Right atrium auricular region (tissue), 2 donors: ENCODE measurements around the gene GGPS1. TPM values are rescaled to one million over a fixed set of nuclear protein-coding genes. Genes with fewer than 3 reads are reported as not detected.

Experiments
- DNase-seq: peaks from one replicate; pipeline ENCODE4 v3.0.0-alpha.2; 2019; ENCODE audit warnings: low spot score
- H3K27ac ChIP-seq, 2 donors: fragments of 200-600 bp; sonication (generic); 1 replicate in 1 of 2; 2 replicates in 1 of 2; pipeline ENCODE4 v1.5.1; 2016 to 2019
- H3K27me3 ChIP-seq, 2 donors: fragments of 200-600 bp; sonication (generic); one replicate each; pipeline versions ENCODE4 v1.5.1 to v1.6.0; 2017 to 2019
- H3K36me3 ChIP-seq: fragments of 200-600 bp; sonication (generic); one replicate; pipeline ENCODE4 v1.5.1; 2016
- H3K4me1 ChIP-seq, 2 donors: fragments of 200-600 bp; sonication (generic); one replicate each; pipeline versions ENCODE4 v1.5.1 to v1.6.0; 2017 to 2019
- H3K4me3 ChIP-seq, 2 donors: fragments of 200-600 bp; sonication (generic); 1 replicate in 1 of 2; 2 replicates in 1 of 2; pipeline ENCODE4 v1.5.1; 2017 to 2019; ENCODE audit warnings: mild to moderate bottlenecking in 1 of 2, moderate library complexity in 1 of 2
- H3K9me3 ChIP-seq, 2 donors: fragments of 200-600 bp; sonication (generic); one replicate each; pipeline ENCODE4 v1.5.1; 2019
- CTCF ChIP-seq, 2 donors: fragments of 200-600 bp; sonication (generic); IDR thresholded peaks; one replicate each; pipeline ENCODE4 v1.5.1; 2019; ENCODE audit warnings: antibody characterized with exemption in 2 of 2
- total RNA-seq, 2 donors: library from RNA; depleted of rRNA; stranded (reverse); fragments of >200 nt; gene quantifications; one replicate each; pipeline ENCODE4 v1.1.0, GENCODE V29; 2016

The GGPS1 gene
- total RNA-seq, 2 donors from 2014 or later, result 13.4 to 18.9 TPM

- Histone ChIP-seq H3K27me3 (no peaks in the 10 kb centered on the region), H3K4me3 (peak within 1 kb of the TSS; percentile 76 to 92), H3K4me1 (peaks cover 0 to 67% of the 10 kb centered on the region in 2 donors), H3K9me3 (no peaks in the 10 kb centered on the region), H3K36me3 (no peaks in the 10 kb centered on the region), H3K27ac (peak within 1 kb of the TSS; percentile 94 to 99)
- TF ChIP-seq CTCF (IDR thresholded peaks at IDR 0.05), result peak in 1 of 2 donors; percentile 42
- DNase-seq, result no peak
Measured at GRCh38 chr1:235327559-235328270, 655 bp upstream of the GGPS1 start, which contains the start of gene ARID4B. ARID4B (minus strand) TSS chr1:235328179; CDS start chr1:235326919, 1,260 bp downstream.

- DNase-seq, result no peak
- Histone ChIP-seq H3K4me1 (peaks cover 0 to 57% of the 10 kb centered on the region in 2 donors), H3K27ac (peak overlapping the region; percentile 92 to 94), H3K36me3 (no peaks in the 10 kb centered on the region), H3K4me3 (peak overlapping the region; percentile 72 to 92), H3K27me3 (no peaks in the 10 kb centered on the region), H3K9me3 (no peaks in the 10 kb centered on the region)
- TF ChIP-seq CTCF (IDR thresholded peaks at IDR 0.05), result peak in 1 of 2 donors; percentile 30
Measured at GRCh38 chr1:235329139-235329902, 951 bp downstream of the GGPS1 start.

- peaks cover 0 to 41% of the 10 kb centered on the region in 2 donors for H3K4me1 ChIP-seq
- no peak for DNase-seq
- H3K27me3 ChIP-seq, result no peaks in the 10 kb centered on the region
- H3K9me3 ChIP-seq, result no peaks in the 10 kb centered on the region
- H3K36me3 ChIP-seq, result peaks cover 6% of the 10 kb centered on the region
- no peak overlapping the region for H3K4me3 ChIP-seq
- no peak for TF ChIP-seq CTCF (IDR thresholded peaks at IDR 0.05)
- H3K27ac ChIP-seq, result no peak overlapping the region
Measured at GRCh38 chr1:235330918-235331285, 2.5 kb downstream of the GGPS1 start.

GRCh38 chr1:235331401-235331800 lies 3.0 kb downstream of the GGPS1 start:
- Histone ChIP-seq H3K27me3 (no peaks in the 10 kb centered on the region), H3K36me3 (peaks cover 11% of the 10 kb centered on the region), H3K4me1 (peaks cover 0 to 40% of the 10 kb centered on the region in 2 donors), H3K4me3 (no peak overlapping the region), H3K27ac (no peak overlapping the region), H3K9me3 (no peaks in the 10 kb centered on the region)
- no peak for DNase-seq
- no peak for TF ChIP-seq CTCF (IDR thresholded peaks at IDR 0.05)

- Histone ChIP-seq H3K9me3 (no peaks in the 10 kb centered on the region), H3K4me1 (peaks cover 0 to 18% of the 10 kb centered on the region in 2 donors), H3K36me3 (peaks cover 40% of the 10 kb centered on the region), H3K27me3 (no peaks in the 10 kb centered on the region), H3K27ac (no peak overlapping the region), H3K4me3 (no peak overlapping the region)
- TF ChIP-seq CTCF (IDR thresholded peaks at IDR 0.05), result no peak
- no peak for DNase-seq
Measured at GRCh38 chr1:235336903-235337302, 8.5 kb downstream of the GGPS1 start.
